NT2/D1 (cell line): Measurements from ENCODE around the gene AGAP2.

Experiments used
- SUZ12 ChIP-seq: IDR thresholded peaks from 2 replicates; pipeline ENCODE4 v1.6.1; 2011; ENCODE audit not compliant: insufficient read length, insufficient read depth; ENCODE audit errors: extremely low read depth
- ZNF274 ChIP-seq: IDR thresholded peaks from 2 replicates; pipeline ENCODE4 v1.6.1; 2011; ENCODE audit warnings: mild to moderate bottlenecking, low read depth, low read length

GRCh38 chr12:57743769-57744168, 5.2 kb upstream of the AGAP2 start:
- TF ChIP-seq SUZ12 (no peak), ZNF274 (no peak)
